NT2/D1 (cell line): ENCODE data around the gene SLC25A36.

Experiments
- YY1 ChIP-seq: IDR thresholded peaks from 2 replicates; pipeline ENCODE4 v1.6.1; 2011; ENCODE audit not compliant: insufficient read length, insufficient read depth
- ZNF274 ChIP-seq: IDR thresholded peaks from 2 replicates; pipeline ENCODE4 v1.6.1; 2011; ENCODE audit warnings: mild to moderate bottlenecking, low read depth, low read length

GRCh38 chr3:141009496-141009895 lies 67.9 kb downstream of the SLC25A36 start:
- TF ChIP-seq ZNF274 (no peak), YY1 (no peak)
